HepG2 (cell line): Measurements from ENCODE around the gene CHST11.

Source experiments
- CTCF ChIP-seq: sonication (generic); formaldehyde crosslinking; IDR thresholded peaks from 2 replicates; pipeline ENCODE4 v1.5.0; 2020; ENCODE audit warnings: mild to moderate bottlenecking, missing genetic modification reagents, moderate library complexity
- ELF1 ChIP-seq: sonication (generic); formaldehyde crosslinking; IDR thresholded peaks from 2 replicates; pipeline ENCODE4 v1.4.0; 2020; ENCODE audit warnings: missing genetic modification reagents
- GTF3A ChIP-seq: sonication (generic); formaldehyde crosslinking; conservative IDR thresholded peaks from 2 replicates; pipeline ENCODE4 v1.4.0; 2020; ENCODE audit warnings: mild to moderate bottlenecking, missing genetic modification reagents
- HNRNPUL1 ChIP-seq: fragments of 200-400 bp; formaldehyde crosslinking; IDR thresholded peaks from 2 replicates; pipeline ENCODE4 v1.6.1; 2017; ENCODE audit warnings: low read depth, mild to moderate bottlenecking, low read length, moderate library complexity
- HOXA7 ChIP-seq: sonication (generic); formaldehyde crosslinking; IDR thresholded peaks from 2 replicates; pipeline ENCODE4 v1.8.1; 2022; ENCODE audit warnings: mild to moderate bottlenecking, missing genetic modification reagents, moderate library complexity
- ZNF652 ChIP-seq: IDR thresholded peaks from 2 replicates; pipeline ENCODE4 v1.6.1; 2016; ENCODE audit warnings: low read depth, borderline replicate concordance
- ZNF841 ChIP-seq: sonication (generic); formaldehyde crosslinking; IDR thresholded peaks from 2 replicates; pipeline ENCODE4 v1.8.1; 2023; ENCODE audit warnings: missing genetic modification reagents, borderline replicate concordance

- no peak for TF ChIP-seq HNRNPUL1
- TF ChIP-seq GTF3A (CRISPR knock-in tag), result no peak
- TF ChIP-seq CTCF (CRISPR knock-in tag), result no peak
- no peak for TF ChIP-seq HOXA7
- no peak for TF ChIP-seq ZNF841 (CRISPR knock-in tag)
- no peak for TF ChIP-seq ELF1 (CRISPR knock-in tag)
- TF ChIP-seq ZNF652, result no peak
Observed at GRCh38 chr12:104710940-104711689, 254.4 kb downstream of the CHST11 start.
